ENCODE measurements around the gene PPP1R26. TPM values are rescaled to one million over a fixed set of nuclear protein-coding genes. Genes with fewer than 3 reads are reported as not detected.
"Not testable (repeated sequence)": the region's sequence is repeated elsewhere in the genome, so short reads cannot be mapped to it uniquely, and the experiment has no call there.

Gene PPP1R26
- polyA plus RNA-seq (2011; rRNA removed) (7.4 and 8.5 TPM in 2 replicates), polyA plus RNA-seq (2017; fragmentation: RNase III; extraction: RNeasy Plus Mini Kit Qiagen cat#74134 plus additional on column Dnase treatment) (10.9 to 12.7 TPM (median 11.4 TPM) in 3 replicates), polyA minus RNA-seq (2011; rRNA and poly(A)+ RNA removed) (8.3 and 9.1 TPM in 2 replicates)
- polyA plus RNA-seq (2012; cell fraction: cytosol; rRNA removed), result 11.1 and 12.8 TPM in 2 replicates
- polyA plus RNA-seq (2012; cell fraction: nucleus; rRNA removed), result 13.6 and 16.4 TPM in 2 replicates

GRCh38 chr9:135479469-135480052 lies at the start of gene PPP1R26:
Gene PPP1R26 (plus strand): TSS chr9:135479782. CDS start chr9:135484511, 4,729 bp downstream.
- TF ChIP-seq MYC (IDR thresholded peaks at IDR 0.05; ENCODE audit: borderline replicate concordance, low read length) (no peak), POLR2A (IDR thresholded peaks at IDR 0.05; ENCODE audit: low read length) (0 out of 2 replicates have a peak, but pooled peaks have one; percentile 33), MAX (IDR thresholded peaks at IDR 0.05) (0 out of 2 replicates have a peak, but pooled peaks have one; percentile 3)
- Histone ChIP-seq H3K27ac (peak within 1 kb of the TSS; percentile 86 to 99), H3K9me3 (no peaks in the 10 kb centered on the region), H3K4me2 (peak within 1 kb of the TSS; percentile 96), H3K4me3 (peak within 1 kb of the TSS; percentile 84), H3K4me1 (peaks cover 7% of the 10 kb centered on the region)
- ChIA-PET POLR2A (no interaction called here), CTCF (interaction anchor here (0.9 to 5.1 kb wide), 3 partner anchors 19 to 67 kb away, joined by 3 to 24 read pairs (median 24); partner anchors contain the start of gene MRPS2)
- WGBS (ENCODE audit: missing lambda C conversion rate), result no CpG with 5 or more reads among the region's 103 CpGs
- no peak for FAIRE-seq
- DNase-seq (ENCODE audit: low read depth in 1 of 2, low spot score in 1 of 2), result peak in 1 of 2 experiments; percentile 34
- peak in 1 of 2 experiments; percentile 62; a peak in 3 of 6 replicates for ATAC-seq

- CTCF ChIA-PET, result interaction anchor here (0.9 kb wide), 1 partner anchor 25 kb away, joined by 6 read pairs; no protein-coding TSS in a partner anchor
- FAIRE-seq, result no peak
- no peaks in the 10 kb centered on the region for H3K4me1 ChIP-seq
- no peaks in the 10 kb centered on the region; the same call in 2 of the 3 replicates for H3K9me3 ChIP-seq
- no peak overlapping the region for H3K4me2 ChIP-seq
- WGBS (ENCODE audit: missing lambda C conversion rate), result 40% methylated on average over 4 of the region's 4 CpGs
- TF ChIP-seq RFX5 (IDR thresholded peaks at IDR 0.05) (no peak), BCL3 (IDR thresholded peaks at IDR 0.05) (no peak), ELK1 (IDR thresholded peaks at IDR 0.05; ENCODE audit: low read depth, low read length) (no peak), CEBPB (IDR thresholded peaks at IDR 0.05) (no peak), CHD4 (IDR thresholded peaks at IDR 0.05; ENCODE audit: borderline replicate concordance) (no peak), FOXS1 (CRISPR knock-in tag; IDR thresholded peaks at IDR 0.05) (no peak), RNF2 (IDR thresholded peaks at IDR 0.05; ENCODE audit: borderline replicate concordance, low read depth) (no peak)
- H3K4me3 ChIP-seq, result no peak overlapping the region
- no peak for DNase-seq (ENCODE audit: low read depth in 1 of 2, low spot score in 1 of 2)
- POLR2A ChIA-PET, result no interaction called here
- H3K27ac ChIP-seq, result no peak overlapping the region
- no peak; a peak in 1 of 6 replicates for ATAC-seq
These were observed 42.3 kb upstream of the PPP1R26 start for GRCh38 chr9:135437259-135437658.

- POLR2A ChIA-PET; DNase-seq (ENCODE audit: low read depth in 1 of 2, low spot score in 1 of 2); ATAC-seq; H3K4me3 ChIP-seq; FAIRE-seq; H3K9me3 ChIP-seq; H3K4me1 ChIP-seq; H3K4me2 ChIP-seq; H3K27ac ChIP-seq: not testable (repeated sequence)
- CTCF ChIA-PET, result interaction anchor here (0.9 to 1.6 kb wide), 3 partner anchors 11 to 25 kb away, joined by 3 to 6 read pairs (median 3); no protein-coding TSS in a partner anchor
- WGBS (ENCODE audit: missing lambda C conversion rate), result 40% methylated on average over 11 of the region's 11 CpGs
These were observed 41.9 kb upstream of the PPP1R26 start for GRCh38 chr9:135437696-135438095.

- WGBS (ENCODE audit: missing lambda C conversion rate), result 35% methylated on average over 14 of the region's 14 CpGs
- CTCF ChIA-PET, result interaction anchor here (0.7 to 5.3 kb wide), 9 partner anchors 10 to 352 kb away, joined by 3 to 28 read pairs (median 3); partner anchors contain the start of gene OLFM1
- H3K27ac ChIP-seq, POLR2A ChIA-PET, H3K4me1 ChIP-seq, FAIRE-seq, H3K4me2 ChIP-seq, H3K9me3 ChIP-seq, H3K4me3 ChIP-seq, ATAC-seq: not testable (repeated sequence)
- DNase-seq (ENCODE audit: low read depth in 1 of 2, low spot score in 1 of 2), result peak in 1 of 2 experiments; percentile 22
These were observed 40.9 kb upstream of the PPP1R26 start for GRCh38 chr9:135438581-135439232.

GRCh38 chr9:135439514-135439913 lies 40.1 kb upstream of the PPP1R26 start:
- H3K4me2 ChIP-seq; H3K4me3 ChIP-seq; DNase-seq (ENCODE audit: low read depth in 1 of 2, low spot score in 1 of 2); POLR2A ChIA-PET; H3K27ac ChIP-seq; ATAC-seq; H3K9me3 ChIP-seq; H3K4me1 ChIP-seq; FAIRE-seq: not testable (repeated sequence)
- CTCF ChIA-PET, result interaction anchor here (0.7 to 5.3 kb wide), 17 partner anchors 9 to 353 kb away, joined by 3 to 28 read pairs (median 4); partner anchors contain the start of gene OLFM1
- 61% methylated on average over 7 of the region's 7 CpGs for WGBS (ENCODE audit: missing lambda C conversion rate)

All from A549 (cell line).